ENCODE data around the gene ETS2.

Gene ETS2

GRCh38 chr21:38802050-38803026 lies 3.4 kb upstream of the ETS2 start:
- no peak for TF ChIP-seq USF1 (IDR thresholded peaks at IDR 0.05)
- no peak for TF ChIP-seq RAD21 (IDR thresholded peaks at IDR 0.05; ENCODE audit: low read depth)
- TF ChIP-seq ZBTB7A (IDR thresholded peaks at IDR 0.05; ENCODE audit: low read depth) = no peak
- no peak for TF ChIP-seq CEBPB (IDR thresholded peaks at IDR 0.05)
- TF ChIP-seq REST (IDR thresholded peaks at IDR 0.05; ENCODE audit: low read depth) = no peak
- TF ChIP-seq CREB1 (IDR thresholded peaks at IDR 0.05; ENCODE audit: low read depth) = no peak
- TF ChIP-seq FOXM1 (IDR thresholded peaks at IDR 0.05; ENCODE audit: borderline replicate concordance, low read depth) = no peak
- TF ChIP-seq TEAD4 (IDR thresholded peaks at IDR 0.05) = no peak
- no peak for TF ChIP-seq NFIC (IDR thresholded peaks at IDR 0.05)
- TF ChIP-seq YY1 (IDR thresholded peaks at IDR 0.05; ENCODE audit: low read depth) = no peak

- no peak for TF ChIP-seq CEBPB (IDR thresholded peaks at IDR 0.05)
- TF ChIP-seq ZBTB7A (IDR thresholded peaks at IDR 0.05; ENCODE audit: low read depth) = no peak
- no peak for TF ChIP-seq TEAD4 (IDR thresholded peaks at IDR 0.05)
- TF ChIP-seq EGR1 (IDR thresholded peaks at IDR 0.05) = no peak
- no peak for TF ChIP-seq YY1 (IDR thresholded peaks at IDR 0.05; ENCODE audit: low read depth)
- no peak for TF ChIP-seq TCF12 (IDR thresholded peaks at IDR 0.05; ENCODE audit: low read depth)
- no peak for TF ChIP-seq NFIC (IDR thresholded peaks at IDR 0.05)
- no peak for TF ChIP-seq MAX (IDR thresholded peaks at IDR 0.05)
- TF ChIP-seq FOXM1 (IDR thresholded peaks at IDR 0.05; ENCODE audit: borderline replicate concordance, low read depth) = no peak
- TF ChIP-seq CREB1 (IDR thresholded peaks at IDR 0.05; ENCODE audit: low read depth) = no peak
- no peak for TF ChIP-seq EP300 (IDR thresholded peaks at IDR 0.05; ENCODE audit: borderline replicate concordance)
- TF ChIP-seq REST (IDR thresholded peaks at IDR 0.05; ENCODE audit: low read depth) = no peak
Measured at GRCh38 chr21:38803075-38803660, 2.6 kb upstream of the ETS2 start.

GRCh38 chr21:38804030-38804788 lies 1.5 kb upstream of the ETS2 start:
- no peak for TF ChIP-seq YY1 (IDR thresholded peaks at IDR 0.05; ENCODE audit: low read depth)
- no peak for TF ChIP-seq TCF12 (IDR thresholded peaks at IDR 0.05; ENCODE audit: low read depth)
- TF ChIP-seq CREB1 (IDR thresholded peaks at IDR 0.05; ENCODE audit: low read depth) = no peak
- no peak; the same call in 1 of the 2 replicates for TF ChIP-seq RAD21 (IDR thresholded peaks at IDR 0.05; ENCODE audit: low read depth)

GRCh38 chr21:38804789-38805327 lies 871 bp upstream of the ETS2 start:
- TF ChIP-seq USF1 (IDR thresholded peaks at IDR 0.05) = 0 out of 2 replicates have a peak, but pooled peaks have one; percentile 17
- TF ChIP-seq MAX (IDR thresholded peaks at IDR 0.05) = no peak
- TF ChIP-seq EP300 (IDR thresholded peaks at IDR 0.05; ENCODE audit: borderline replicate concordance) = no peak
- no peak for TF ChIP-seq REST (IDR thresholded peaks at IDR 0.05; ENCODE audit: low read depth)
- no peak for TF ChIP-seq RAD21 (IDR thresholded peaks at IDR 0.05; ENCODE audit: low read depth)

All from Ishikawa (cell line).